ENCODE data around the gene PTPRR.

Gene PTPRR, protein sequence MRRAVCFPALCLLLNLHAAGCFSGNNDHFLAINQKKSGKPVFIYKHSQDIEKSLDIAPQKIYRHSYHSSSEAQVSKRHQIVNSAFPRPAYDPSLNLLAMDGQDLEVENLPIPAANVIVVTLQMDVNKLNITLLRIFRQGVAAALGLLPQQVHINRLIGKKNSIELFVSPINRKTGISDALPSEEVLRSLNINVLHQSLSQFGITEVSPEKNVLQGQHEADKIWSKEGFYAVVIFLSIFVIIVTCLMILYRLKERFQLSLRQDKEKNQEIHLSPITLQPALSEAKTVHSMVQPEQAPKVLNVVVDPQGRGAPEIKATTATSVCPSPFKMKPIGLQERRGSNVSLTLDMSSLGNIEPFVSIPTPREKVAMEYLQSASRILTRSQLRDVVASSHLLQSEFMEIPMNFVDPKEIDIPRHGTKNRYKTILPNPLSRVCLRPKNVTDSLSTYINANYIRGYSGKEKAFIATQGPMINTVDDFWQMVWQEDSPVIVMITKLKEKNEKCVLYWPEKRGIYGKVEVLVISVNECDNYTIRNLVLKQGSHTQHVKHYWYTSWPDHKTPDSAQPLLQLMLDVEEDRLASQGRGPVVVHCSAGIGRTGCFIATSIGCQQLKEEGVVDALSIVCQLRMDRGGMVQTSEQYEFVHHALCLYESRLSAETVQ

DNA sequence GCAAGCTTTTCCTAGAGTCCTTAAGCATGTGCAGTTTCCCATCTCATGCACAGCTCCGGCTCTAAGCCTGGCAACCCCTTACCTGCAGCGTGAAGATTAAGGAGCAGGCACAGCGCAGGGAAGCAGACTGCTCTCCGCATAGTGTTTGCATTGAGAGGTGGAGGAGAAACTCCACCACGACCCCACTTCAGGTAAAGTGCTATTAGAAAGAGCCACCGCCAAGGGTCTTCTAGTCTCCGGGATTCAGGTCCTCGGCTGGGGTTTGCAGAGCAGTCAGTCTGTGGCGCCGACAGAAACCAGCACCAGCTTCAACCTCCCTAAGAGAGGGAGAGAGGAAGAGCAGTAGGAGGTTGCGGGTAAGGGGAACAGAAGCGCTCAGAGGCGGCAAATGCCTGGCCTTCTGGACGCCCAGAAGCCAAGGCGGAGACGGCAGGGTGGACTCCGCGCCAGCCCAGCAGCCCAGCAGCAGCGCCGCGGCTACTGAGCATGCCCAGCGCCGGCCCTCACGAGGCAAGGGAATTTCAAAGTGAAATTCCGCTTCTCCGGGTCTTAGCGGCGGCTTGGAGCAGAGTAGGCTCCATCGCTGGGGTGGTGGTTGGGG is at the start of gene PTPRR:
PTPRR (minus strand) TSS at position 488 of the 601 bp plus-strand sequence; CDS start at position 140, 348 bp downstream.
- H3K4me3 ChIP-seq (ENCODE audit: low read length): peak within 1 kb of the TSS; percentile 16; the same call in 1 of the 2 replicates
- peaks cover 5% of the 10 kb centered on the region; the same call in 1 of the 2 replicates for H3K4me1 ChIP-seq (ENCODE audit: control insufficient read depth, insufficient read depth, low read length)
- no peak within 1 kb of the TSS for H3K27ac ChIP-seq (ENCODE audit: low read length)
- peaks cover 6% of the 10 kb centered on the region; the same call in 1 of the 2 replicates for H3K27me3 ChIP-seq (ENCODE audit: control insufficient read depth, insufficient read depth, low read length)
- no peak for DNase-seq (ENCODE audit: low read depth, low spot score)
- no CpG with 5 or more reads among the region's 29 CpGs for WGBS (ENCODE audit: insufficient coverage, insufficient read length)
- H3K36me3 ChIP-seq (ENCODE audit: control insufficient read depth, insufficient read depth, low read length): no peaks in the 10 kb centered on the region
- no peaks in the 10 kb centered on the region for H3K9me3 ChIP-seq (ENCODE audit: control insufficient read depth, insufficient read depth, low read length)

DNA sequence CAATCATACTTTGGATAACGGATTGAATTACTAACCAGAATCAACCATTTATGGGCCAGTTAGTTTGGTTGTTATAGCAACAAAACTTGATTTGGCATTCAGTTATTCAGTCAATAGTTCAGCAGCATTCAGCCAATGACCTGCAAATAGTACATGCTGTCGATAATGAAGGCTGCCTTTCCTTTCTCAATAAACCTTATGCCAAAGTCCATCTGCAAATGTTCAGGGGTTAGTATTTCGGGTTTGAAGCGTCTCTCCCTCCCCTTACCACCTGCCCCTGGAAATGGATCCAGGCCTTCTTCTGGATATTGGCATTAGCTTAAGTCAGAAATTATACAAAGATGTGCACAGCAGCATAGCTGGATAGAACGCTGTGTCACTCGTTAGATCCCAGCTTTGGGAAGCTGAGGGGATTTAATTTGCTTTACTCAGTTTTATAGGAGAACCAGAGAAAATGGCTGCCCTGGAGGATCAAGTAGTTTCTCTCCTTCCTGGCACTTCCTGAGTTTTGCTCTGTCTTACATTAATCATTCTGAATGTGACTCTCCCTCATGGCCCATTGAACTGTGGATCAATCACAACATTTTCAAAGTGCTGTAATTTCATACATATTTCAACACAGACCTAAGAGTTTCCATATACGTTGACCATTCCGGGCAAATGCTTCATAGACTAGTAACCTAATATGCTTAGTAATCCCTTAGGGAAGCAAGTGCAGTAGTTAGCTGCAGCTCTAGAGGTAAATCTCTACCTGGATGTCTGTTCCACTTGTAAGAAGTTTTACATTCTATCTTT is 46.7 kb upstream of the PTPRR start:
- DNase-seq (ENCODE audit: low read depth, low spot score): no peak
- H3K27ac ChIP-seq (ENCODE audit: low read length): no peak overlapping the region
- H3K4me3 ChIP-seq (ENCODE audit: low read length): no peak overlapping the region
- H3K4me1 ChIP-seq (ENCODE audit: control insufficient read depth, insufficient read depth, low read length): no peaks in the 10 kb centered on the region
- H3K9me3 ChIP-seq (ENCODE audit: control insufficient read depth, insufficient read depth, low read length): no peaks in the 10 kb centered on the region
- no peaks in the 10 kb centered on the region for H3K36me3 ChIP-seq (ENCODE audit: control insufficient read depth, insufficient read depth, low read length)
- no peaks in the 10 kb centered on the region for H3K27me3 ChIP-seq (ENCODE audit: control insufficient read depth, insufficient read depth, low read length)
- WGBS (ENCODE audit: insufficient coverage, insufficient read length): no CpG with 5 or more reads among the region's 8 CpGs

DNA sequence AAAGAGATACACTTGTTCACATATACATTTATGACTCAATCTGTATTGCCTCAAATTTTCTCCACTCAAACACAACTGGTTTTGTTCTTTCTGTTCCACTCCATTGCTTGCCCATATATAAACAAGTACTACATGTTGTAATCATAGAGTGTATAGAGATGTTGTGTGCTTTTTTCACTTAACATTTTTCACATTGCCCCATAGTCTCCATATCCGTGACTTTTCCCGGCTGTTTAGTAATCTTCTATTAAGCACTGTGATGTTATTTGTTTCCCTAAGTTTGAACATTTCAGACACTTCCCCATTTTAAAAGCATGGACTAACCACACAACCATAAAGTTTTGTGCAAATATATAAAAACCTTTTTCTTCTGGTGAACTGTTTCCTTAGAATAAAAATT is 45.5 kb upstream of the PTPRR start:
- no peaks in the 10 kb centered on the region for H3K9me3 ChIP-seq (ENCODE audit: control insufficient read depth, insufficient read depth, low read length)
- H3K27ac ChIP-seq (ENCODE audit: low read length): no peak overlapping the region
- H3K36me3 ChIP-seq (ENCODE audit: control insufficient read depth, insufficient read depth, low read length): no peaks in the 10 kb centered on the region
- WGBS (ENCODE audit: insufficient coverage, insufficient read length): no CpG with 5 or more reads among the region's 2 CpGs
- no peak for DNase-seq (ENCODE audit: low read depth, low spot score)
- no peaks in the 10 kb centered on the region for H3K4me1 ChIP-seq (ENCODE audit: control insufficient read depth, insufficient read depth, low read length)
- H3K27me3 ChIP-seq (ENCODE audit: control insufficient read depth, insufficient read depth, low read length): no peaks in the 10 kb centered on the region
- no peak overlapping the region for H3K4me3 ChIP-seq (ENCODE audit: low read length)

DNA sequence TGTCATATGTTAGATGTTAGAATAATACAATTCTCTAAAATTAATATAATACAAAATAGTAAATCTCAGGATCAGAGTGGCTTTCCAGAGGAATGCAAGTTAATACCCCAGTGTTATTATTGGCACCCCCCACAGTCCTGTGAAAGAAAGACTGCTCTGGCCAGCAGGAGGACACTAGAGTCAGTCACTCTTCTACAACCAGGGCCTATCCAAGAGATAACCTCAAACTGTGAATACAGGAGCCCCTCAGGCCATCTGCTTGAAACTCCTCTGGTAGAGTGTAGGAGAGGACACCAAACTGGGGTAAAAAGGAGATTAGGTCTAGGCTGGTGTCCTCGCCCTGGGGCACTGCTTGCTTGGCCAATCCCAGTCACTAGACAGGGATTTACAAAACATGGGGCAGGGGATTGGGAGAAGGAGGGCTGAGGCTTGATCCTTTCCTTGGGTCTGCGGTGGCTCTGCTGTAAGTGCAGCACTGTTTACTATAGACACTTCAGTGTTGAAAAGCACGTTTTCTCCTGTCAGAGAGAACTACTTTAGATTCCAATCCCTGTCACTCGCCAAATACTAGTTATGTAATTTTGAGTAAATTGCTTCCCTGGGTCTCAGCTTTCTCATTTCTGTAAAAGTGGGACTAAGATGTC is 44.5 kb upstream of the PTPRR start:
- DNase-seq (ENCODE audit: low read depth, low spot score): no peak
- WGBS (ENCODE audit: insufficient coverage, insufficient read length): no CpG with 5 or more reads among the region's 4 CpGs
- H3K36me3 ChIP-seq (ENCODE audit: control insufficient read depth, insufficient read depth, low read length): no peaks in the 10 kb centered on the region
- no peaks in the 10 kb centered on the region for H3K27me3 ChIP-seq (ENCODE audit: control insufficient read depth, insufficient read depth, low read length)
- no peak overlapping the region for H3K27ac ChIP-seq (ENCODE audit: low read length)
- no peaks in the 10 kb centered on the region for H3K4me1 ChIP-seq (ENCODE audit: control insufficient read depth, insufficient read depth, low read length)
- no peaks in the 10 kb centered on the region for H3K9me3 ChIP-seq (ENCODE audit: control insufficient read depth, insufficient read depth, low read length)
- H3K4me3 ChIP-seq (ENCODE audit: low read length): no peak overlapping the region

DNA sequence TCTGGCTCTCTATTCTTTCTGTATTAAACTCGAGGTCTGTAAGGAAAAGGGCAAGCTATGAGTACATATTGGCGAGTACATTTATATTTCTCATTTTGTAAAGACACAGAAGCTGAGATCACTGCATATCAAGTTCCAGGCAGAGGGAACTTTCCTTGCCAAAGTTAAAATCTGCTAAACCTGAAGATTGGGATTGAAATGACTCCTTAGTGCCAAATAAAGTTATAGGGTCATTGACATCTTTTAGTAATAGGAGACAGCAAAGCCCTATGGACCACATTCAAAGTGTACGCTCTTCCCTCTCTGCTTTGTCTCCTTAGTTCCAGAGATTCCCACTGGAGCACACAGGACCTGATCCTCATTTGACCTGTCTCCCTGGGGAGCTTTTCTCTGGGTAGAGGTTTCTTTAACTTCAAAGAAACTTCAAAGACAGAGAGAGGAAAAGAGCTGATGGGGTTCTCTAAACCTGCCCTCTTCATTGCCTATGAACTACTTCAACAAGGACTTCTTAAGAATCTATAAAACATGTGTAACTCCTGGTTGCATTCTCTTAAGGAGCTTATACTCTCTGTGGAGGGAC is 42.6 kb upstream of the PTPRR start:
- H3K27ac ChIP-seq (ENCODE audit: low read length): no peak overlapping the region
- no CpG with 5 or more reads among the region's 3 CpGs for WGBS (ENCODE audit: insufficient coverage, insufficient read length)
- H3K4me1 ChIP-seq (ENCODE audit: control insufficient read depth, insufficient read depth, low read length): no peaks in the 10 kb centered on the region
- H3K9me3 ChIP-seq (ENCODE audit: control insufficient read depth, insufficient read depth, low read length): no peaks in the 10 kb centered on the region
- no peak for DNase-seq (ENCODE audit: low read depth, low spot score)
- no peaks in the 10 kb centered on the region for H3K36me3 ChIP-seq (ENCODE audit: control insufficient read depth, insufficient read depth, low read length)
- no peaks in the 10 kb centered on the region for H3K27me3 ChIP-seq (ENCODE audit: control insufficient read depth, insufficient read depth, low read length)
- H3K4me3 ChIP-seq (ENCODE audit: low read length): no peak overlapping the region

DNA sequence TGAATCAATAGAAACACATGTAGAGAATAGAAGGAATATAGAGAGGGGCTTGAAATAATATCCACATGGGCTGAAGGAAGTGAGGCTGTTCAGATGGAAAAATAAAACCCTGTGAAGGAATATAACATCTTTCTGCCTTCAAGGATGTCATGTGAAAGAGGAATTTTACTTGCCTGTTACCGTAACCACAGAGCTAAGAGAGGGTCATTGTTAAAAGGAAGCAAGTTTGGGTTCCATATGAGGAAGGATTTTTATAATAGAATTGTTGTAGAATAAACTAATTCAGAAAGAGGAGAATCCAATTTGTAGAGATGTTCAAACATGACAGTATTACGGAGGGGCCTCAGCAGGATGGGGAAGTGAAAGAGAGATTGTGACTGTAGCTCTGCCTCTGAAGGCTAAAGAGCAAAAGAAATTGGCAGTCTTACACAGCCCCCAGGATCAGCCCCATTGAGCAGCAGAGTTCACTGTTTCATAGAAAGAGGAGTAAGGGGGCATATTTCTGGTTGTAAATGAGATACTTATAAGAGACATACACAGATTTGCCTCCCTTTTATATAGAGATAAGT is 41.8 kb upstream of the PTPRR start:
- Histone ChIP-seq H3K27me3 (ENCODE audit: control insufficient read depth, insufficient read depth, low read length) (no peaks in the 10 kb centered on the region), H3K4me3 (ENCODE audit: low read length) (no peak overlapping the region), H3K9me3 (ENCODE audit: control insufficient read depth, insufficient read depth, low read length) (no peaks in the 10 kb centered on the region), H3K36me3 (ENCODE audit: control insufficient read depth, insufficient read depth, low read length) (no peaks in the 10 kb centered on the region), H3K27ac (ENCODE audit: low read length) (no peak overlapping the region), H3K4me1 (ENCODE audit: control insufficient read depth, insufficient read depth, low read length) (no peaks in the 10 kb centered on the region)
- no peak for DNase-seq (ENCODE audit: low read depth, low spot score)
- no CpG with 5 or more reads among the region's 2 CpGs for WGBS (ENCODE audit: insufficient coverage, insufficient read length)

DNA sequence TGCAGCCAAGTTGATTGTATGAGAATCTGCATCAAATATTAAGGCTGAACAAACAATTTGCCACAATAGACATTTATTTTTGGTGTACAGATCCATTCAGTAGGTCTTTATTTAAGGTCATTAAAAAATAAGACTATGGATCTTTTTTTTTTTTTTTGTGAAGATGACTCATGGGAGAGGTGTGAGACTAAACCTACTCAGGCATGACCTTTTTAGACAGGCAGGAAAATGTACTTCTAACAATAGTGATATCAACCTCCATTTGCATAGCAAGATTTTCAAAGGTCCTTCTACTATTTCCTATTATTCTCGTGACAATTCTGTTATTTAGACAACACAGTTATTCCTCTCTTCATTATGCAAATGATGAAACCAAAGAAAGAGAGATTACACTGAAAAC is 39.9 kb upstream of the PTPRR start:
- DNase-seq (ENCODE audit: low read depth, low spot score): no peak
- Histone ChIP-seq H3K4me3 (ENCODE audit: low read length) (no peak overlapping the region), H3K27ac (ENCODE audit: low read length) (no peak overlapping the region), H3K27me3 (ENCODE audit: control insufficient read depth, insufficient read depth, low read length) (no peaks in the 10 kb centered on the region), H3K4me1 (ENCODE audit: control insufficient read depth, insufficient read depth, low read length) (no peaks in the 10 kb centered on the region), H3K36me3 (ENCODE audit: control insufficient read depth, insufficient read depth, low read length) (no peaks in the 10 kb centered on the region), H3K9me3 (ENCODE audit: control insufficient read depth, insufficient read depth, low read length) (no peaks in the 10 kb centered on the region)
- WGBS (ENCODE audit: insufficient coverage, insufficient read length): no CpG with 5 or more reads among the region's 1 CpG

DNA sequence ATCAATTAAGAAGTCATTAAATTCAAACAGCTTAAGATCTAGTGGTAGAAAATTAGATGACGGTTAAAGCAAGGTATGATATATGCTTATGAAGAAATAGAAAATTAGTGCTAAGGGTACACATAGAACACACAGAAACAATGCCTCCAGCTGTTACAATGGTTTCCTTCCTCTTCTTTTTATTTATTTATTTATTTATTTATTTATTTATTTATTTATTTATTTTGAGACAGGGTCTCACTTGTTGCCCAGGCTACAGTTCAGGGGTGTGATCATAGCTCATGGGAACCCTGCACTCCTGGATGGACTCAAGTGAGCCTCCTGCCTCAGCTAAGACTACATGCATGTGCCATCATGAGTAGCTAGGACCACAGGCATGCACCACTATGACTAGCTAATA is 34.9 kb upstream of the PTPRR start:
- H3K36me3 ChIP-seq (ENCODE audit: control insufficient read depth, insufficient read depth, low read length): no peaks in the 10 kb centered on the region
- no peaks in the 10 kb centered on the region for H3K27me3 ChIP-seq (ENCODE audit: control insufficient read depth, insufficient read depth, low read length)
- no peak overlapping the region for H3K4me3 ChIP-seq (ENCODE audit: low read length)
- whole genome bisulfite sequencing (ENCODE audit: insufficient coverage, insufficient read length): no CpG with 5 or more reads among the region's 1 CpG
- no peak for DNase-seq (ENCODE audit: low read depth, low spot score)
- no peak overlapping the region for H3K27ac ChIP-seq (ENCODE audit: low read length)
- H3K4me1 ChIP-seq (ENCODE audit: control insufficient read depth, insufficient read depth, low read length): no peaks in the 10 kb centered on the region
- no peaks in the 10 kb centered on the region for H3K9me3 ChIP-seq (ENCODE audit: control insufficient read depth, insufficient read depth, low read length)

DNA sequence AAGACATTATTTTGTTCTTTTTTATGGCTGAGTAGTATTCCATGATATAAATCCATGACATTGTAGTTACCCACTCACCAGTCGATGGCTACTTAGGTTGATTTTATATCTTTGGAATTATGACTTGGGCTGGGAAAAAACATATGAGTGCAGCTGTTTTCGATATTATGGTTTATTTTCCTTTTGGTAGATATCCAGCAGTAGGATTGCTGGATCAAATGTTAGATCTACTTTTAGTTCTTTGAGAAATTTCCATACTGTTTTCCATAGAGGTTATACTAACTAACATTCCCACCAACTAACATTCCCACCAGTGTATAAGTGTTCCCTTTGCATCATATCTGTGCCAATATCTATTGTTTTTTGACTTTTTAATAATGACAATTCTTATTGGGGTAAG is 29.9 kb upstream of the PTPRR start:
- Histone ChIP-seq H3K27ac (ENCODE audit: low read length) (no peak overlapping the region), H3K36me3 (ENCODE audit: control insufficient read depth, insufficient read depth, low read length) (no peaks in the 10 kb centered on the region), H3K4me3 (ENCODE audit: low read length) (no peak overlapping the region), H3K4me1 (ENCODE audit: control insufficient read depth, insufficient read depth, low read length) (no peaks in the 10 kb centered on the region), H3K9me3 (ENCODE audit: control insufficient read depth, insufficient read depth, low read length) (no peaks in the 10 kb centered on the region), H3K27me3 (ENCODE audit: control insufficient read depth, insufficient read depth, low read length) (no peaks in the 10 kb centered on the region)
- no peak for DNase-seq (ENCODE audit: low read depth, low spot score)
- no CpG with 5 or more reads among the region's 2 CpGs for whole genome bisulfite sequencing (ENCODE audit: insufficient coverage, insufficient read length)

All from iPS DF 6.9 (cell line).